ENCODE results near the gene TAL2.

Gene TAL2

DNA sequence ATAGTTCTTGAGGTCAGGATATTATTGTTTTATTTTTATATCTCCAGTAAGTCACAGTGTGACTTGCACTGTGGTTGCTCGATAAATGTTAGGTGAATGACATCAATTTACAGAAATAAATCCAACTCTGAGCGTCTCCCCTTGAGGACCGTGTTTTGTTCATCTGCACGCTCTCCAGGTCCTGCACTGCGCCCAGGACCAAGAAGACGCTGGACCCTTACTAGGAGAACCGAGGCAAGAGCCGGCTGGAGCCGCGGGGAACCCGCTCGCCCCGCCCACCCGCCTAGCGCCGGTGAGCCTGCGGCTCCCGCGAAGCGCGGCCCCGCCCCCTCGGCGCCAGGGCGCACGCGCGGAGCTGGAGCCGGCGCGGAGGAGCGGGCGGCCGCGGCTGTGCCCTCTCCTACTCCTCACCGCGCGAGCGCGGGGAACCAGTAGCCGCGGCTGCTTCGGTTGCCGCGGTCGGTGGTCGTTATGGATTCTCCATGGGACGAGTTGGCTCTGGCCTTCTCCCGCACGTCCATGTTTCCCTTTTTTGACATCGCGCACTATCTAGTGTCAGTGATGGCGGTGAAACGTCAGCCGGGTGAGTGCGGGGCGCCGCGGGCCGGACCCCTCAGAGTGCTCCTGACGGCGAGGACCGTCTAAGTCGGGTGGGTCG is 32.1 kb downstream of the TAL2 start, which contains the start of gene TMEM38B:
TMEM38B (plus strand) TSS at position 352 of the 658 bp plus-strand sequence; CDS start at position 472, 120 bp downstream.
- TF ChIP-seq, protein P1, sequence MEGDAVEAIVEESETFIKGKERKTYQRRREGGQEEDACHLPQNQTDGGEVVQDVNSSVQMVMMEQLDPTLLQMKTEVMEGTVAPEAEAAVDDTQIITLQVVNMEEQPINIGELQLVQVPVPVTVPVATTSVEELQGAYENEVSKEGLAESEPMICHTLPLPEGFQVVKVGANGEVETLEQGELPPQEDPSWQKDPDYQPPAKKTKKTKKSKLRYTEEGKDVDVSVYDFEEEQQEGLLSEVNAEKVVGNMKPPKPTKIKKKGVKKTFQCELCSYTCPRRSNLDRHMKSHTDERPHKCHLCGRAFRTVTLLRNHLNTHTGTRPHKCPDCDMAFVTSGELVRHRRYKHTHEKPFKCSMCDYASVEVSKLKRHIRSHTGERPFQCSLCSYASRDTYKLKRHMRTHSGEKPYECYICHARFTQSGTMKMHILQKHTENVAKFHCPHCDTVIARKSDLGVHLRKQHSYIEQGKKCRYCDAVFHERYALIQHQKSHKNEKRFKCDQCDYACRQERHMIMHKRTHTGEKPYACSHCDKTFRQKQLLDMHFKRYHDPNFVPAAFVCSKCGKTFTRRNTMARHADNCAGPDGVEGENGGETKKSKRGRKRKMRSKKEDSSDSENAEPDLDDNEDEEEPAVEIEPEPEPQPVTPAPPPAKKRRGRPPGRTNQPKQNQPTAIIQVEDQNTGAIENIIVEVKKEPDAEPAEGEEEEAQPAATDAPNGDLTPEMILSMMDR (IDR thresholded peaks at IDR 0.05; ENCODE audit: insufficient read depth, low read depth, low read length, missing control alignments): no peak
- DNase-seq (ENCODE audit: low read depth): peak; percentile 80
- H3K4me3 ChIP-seq (ENCODE audit: low read length): peak within 1 kb of the TSS; percentile 74

DNA sequence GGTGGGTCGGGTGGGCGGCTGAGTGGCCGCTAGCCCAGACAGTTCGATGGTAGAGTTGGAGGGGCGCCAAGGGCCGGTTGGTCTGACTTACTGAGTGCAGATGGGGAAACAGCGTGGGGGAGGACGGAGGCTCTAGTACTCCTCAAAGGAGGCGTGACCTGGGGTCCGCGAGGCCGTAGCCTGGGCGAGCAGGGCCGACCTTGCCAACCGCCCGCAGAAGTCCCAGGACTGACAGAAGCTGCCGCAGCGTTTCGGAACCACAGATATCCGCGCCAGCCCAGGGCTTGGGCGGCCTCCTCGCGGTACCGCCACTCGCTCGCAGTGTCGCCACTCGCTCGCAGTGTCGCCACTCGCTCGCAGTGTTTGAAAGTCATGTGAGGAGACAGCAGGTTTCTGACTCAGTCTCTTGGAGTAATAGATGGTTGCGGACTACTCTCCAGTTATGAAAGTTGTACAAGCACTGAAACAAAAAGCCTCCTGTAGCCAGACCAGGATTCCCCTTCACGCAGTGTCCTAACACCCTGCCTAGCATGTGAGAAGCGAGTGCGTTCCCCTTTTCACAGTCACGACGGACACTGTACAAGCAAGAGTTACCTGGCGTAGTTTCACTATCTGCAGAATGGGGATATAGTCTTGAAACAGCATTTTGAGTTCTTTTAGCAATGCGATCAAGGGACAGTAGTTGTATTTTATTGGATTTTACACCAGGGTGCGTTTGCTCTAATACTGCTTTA is 32.8 kb downstream of the TAL2 start:
- TF ChIP-seq, protein P1 (IDR thresholded peaks at IDR 0.05; ENCODE audit: insufficient read depth, low read depth, low read length, missing control alignments): no peak
- peak; percentile 65 for DNase-seq (ENCODE audit: low read depth)
- H3K4me3 ChIP-seq (ENCODE audit: low read length): peak overlapping the region; percentile 74

DNA sequence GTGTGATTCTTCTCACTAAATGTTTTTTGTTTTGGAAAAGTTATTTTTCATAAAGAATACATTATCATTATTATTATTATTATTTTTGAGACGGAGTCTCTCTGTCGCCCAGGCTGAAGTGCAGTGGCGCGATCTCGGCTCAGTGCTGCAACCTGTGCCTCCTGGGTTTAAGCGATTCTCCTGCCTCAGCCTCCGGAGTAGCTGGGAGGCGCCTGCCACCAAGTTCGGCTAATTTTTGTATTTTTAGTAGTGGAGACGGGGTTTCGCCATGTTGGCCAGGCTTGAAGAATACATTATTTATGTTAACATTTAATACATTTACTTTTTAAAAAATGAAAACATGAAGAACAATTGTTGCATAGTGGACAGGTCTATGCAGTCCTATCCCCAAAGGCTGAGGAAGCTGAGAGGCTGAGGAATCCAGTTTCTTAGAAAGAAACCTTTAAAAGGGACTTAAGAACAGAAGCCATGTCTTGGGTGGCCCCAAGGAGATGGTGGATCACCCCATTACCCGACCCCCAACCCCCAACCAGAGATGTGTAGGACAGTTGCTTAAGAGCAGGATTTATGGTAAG is 34.0 kb downstream of the TAL2 start:
- H3K4me3 ChIP-seq (ENCODE audit: low read length): no peak overlapping the region
- TF ChIP-seq, protein P1 (IDR thresholded peaks at IDR 0.05; ENCODE audit: insufficient read depth, low read depth, low read length, missing control alignments): no peak
- no peak for DNase-seq (ENCODE audit: low read depth)

DNA sequence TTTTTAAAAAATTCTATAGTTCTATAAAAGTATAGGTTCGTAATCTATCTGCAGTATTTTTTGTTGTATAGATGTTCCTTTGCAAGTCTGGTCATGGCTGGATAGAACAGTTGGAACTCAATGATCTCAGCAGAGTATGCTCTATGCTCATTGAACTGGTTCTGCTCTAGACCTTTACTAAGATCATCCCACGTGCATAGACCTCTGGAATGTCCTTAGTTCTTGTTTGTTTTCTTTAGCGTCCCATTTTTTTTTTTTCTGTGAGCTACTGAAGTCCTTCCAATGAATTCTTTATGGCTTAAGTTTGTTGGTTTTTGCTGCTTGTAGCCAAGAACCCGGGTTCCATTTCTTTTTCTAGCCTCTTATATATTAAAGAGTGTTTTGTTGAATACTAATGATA is 35.6 kb downstream of the TAL2 start:
- no peak overlapping the region for H3K4me3 ChIP-seq (ENCODE audit: low read length)
- DNase-seq (ENCODE audit: low read depth): peak; percentile 45
- TF ChIP-seq, protein P1 (IDR thresholded peaks at IDR 0.05; ENCODE audit: insufficient read depth, low read depth, low read length, missing control alignments): no peak

DNA sequence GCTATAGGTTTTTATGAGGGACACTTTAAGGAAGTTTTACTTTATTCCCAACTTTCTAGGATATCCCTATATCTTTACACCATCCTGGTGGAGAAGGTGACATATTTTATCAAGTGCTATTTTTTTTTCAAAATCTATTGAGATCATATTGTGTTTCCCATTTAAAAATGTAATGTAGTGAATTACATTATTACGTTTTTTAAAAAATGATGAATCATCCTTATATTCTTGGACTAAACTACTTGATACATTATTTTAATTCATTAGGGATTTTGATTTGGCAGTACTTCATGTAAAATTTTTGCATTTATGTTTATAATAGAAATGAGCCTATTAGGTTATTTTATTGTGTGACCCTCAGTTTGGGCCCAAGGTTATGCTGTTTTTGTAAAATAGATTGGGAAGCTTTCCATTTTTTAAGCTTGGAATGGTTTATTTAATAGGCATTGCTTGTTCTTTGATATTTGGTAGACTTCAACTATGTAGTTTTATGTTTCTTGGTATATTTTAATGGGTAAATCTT is 36.2 kb downstream of the TAL2 start:
- TF ChIP-seq, protein P1 (IDR thresholded peaks at IDR 0.05; ENCODE audit: insufficient read depth, low read depth, low read length, missing control alignments): no peak
- no peak overlapping the region for H3K4me3 ChIP-seq (ENCODE audit: low read length)
- no peak for DNase-seq (ENCODE audit: low read depth)

DNA sequence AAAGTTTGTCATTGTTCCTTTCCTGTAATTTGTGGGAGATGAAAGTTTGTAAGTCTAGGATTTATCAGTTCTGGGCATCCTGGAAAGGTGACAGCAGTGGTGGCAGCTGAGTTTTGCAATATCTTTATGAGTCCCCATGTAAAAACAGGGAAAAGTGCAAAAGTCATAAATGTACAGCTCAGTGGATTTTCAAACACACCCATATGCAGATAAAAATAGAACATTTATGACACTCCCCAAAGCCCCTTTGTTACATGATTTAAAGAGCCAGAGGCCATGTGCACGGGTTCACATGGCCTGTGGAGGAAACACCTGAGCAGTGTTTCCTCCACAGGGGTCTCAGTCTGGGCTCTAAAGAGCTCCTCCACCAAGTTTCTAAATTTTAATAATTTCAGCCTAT is 38.4 kb downstream of the TAL2 start:
- no peak for DNase-seq (ENCODE audit: low read depth)
- TF ChIP-seq, protein P1 (IDR thresholded peaks at IDR 0.05; ENCODE audit: insufficient read depth, low read depth, low read length, missing control alignments): no peak
- H3K4me3 ChIP-seq (ENCODE audit: low read length): no peak overlapping the region

Data from epithelial cell of esophagus (primary cell).